GM10847 (cell line): Measurements from ENCODE around the gene FANCC.

ENCODE experiments used
- POLR2A ChIP-seq: IDR thresholded peaks from 2 replicates; pipeline ENCODE4 v1.6.1; 2011; ENCODE audit not compliant: insufficient read length; ENCODE audit errors: extremely low read depth

Gene FANCC

GRCh38 chr9:95342571-95342970 lies 25.1 kb upstream of the FANCC start:
- no peak for TF ChIP-seq POLR2A

- TF ChIP-seq POLR2A: no peak
Observed at GRCh38 chr9:95341293-95341962, 23.9 kb upstream of the FANCC start.

GRCh38 chr9:95338243-95338642 lies 20.7 kb upstream of the FANCC start:
- no peak for TF ChIP-seq POLR2A

- no peak for TF ChIP-seq POLR2A
Observed at GRCh38 chr9:95336281-95336680, 18.8 kb upstream of the FANCC start.

- no peak for TF ChIP-seq POLR2A
Observed at GRCh38 chr9:95333426-95333825, 15.9 kb upstream of the FANCC start.

GRCh38 chr9:95332860-95333259 lies 15.4 kb upstream of the FANCC start:
- no peak for TF ChIP-seq POLR2A

GRCh38 chr9:95330720-95331404 lies 13.4 kb upstream of the FANCC start:
- no peak for TF ChIP-seq POLR2A

GRCh38 chr9:95327239-95327865 lies 9.8 kb upstream of the FANCC start:
- no peak for TF ChIP-seq POLR2A

- no peak for TF ChIP-seq POLR2A
Observed at GRCh38 chr9:95325221-95325620, 7.7 kb upstream of the FANCC start.

- no peak for TF ChIP-seq POLR2A
Observed at GRCh38 chr9:95317893-95318211, 343 bp upstream of the FANCC start.

GRCh38 chr9:95316794-95317118 lies 753 bp downstream of the FANCC start:
- no peak for TF ChIP-seq POLR2A

GRCh38 chr9:95316274-95316673 lies 1.2 kb downstream of the FANCC start:
- TF ChIP-seq POLR2A: no peak

GRCh38 chr9:95315108-95315746 lies 2.3 kb downstream of the FANCC start:
- TF ChIP-seq POLR2A: no peak

GRCh38 chr9:95313010-95313498 lies 4.5 kb downstream of the FANCC start:
- TF ChIP-seq POLR2A: no peak

GRCh38 chr9:95311961-95312360 lies 5.5 kb downstream of the FANCC start:
- no peak for TF ChIP-seq POLR2A

- no peak for TF ChIP-seq POLR2A
Observed at GRCh38 chr9:95307538-95307937, 10.0 kb downstream of the FANCC start.
